B cell (primary cell): Measurements from ENCODE around the gene INSC.

Experiments used
- CTCF ChIP-seq: fragments of 200-600 bp; IDR thresholded peaks from one replicate; pipeline ENCODE4 v1.8.0; 2022; ENCODE audit warnings: antibody characterized with exemption, mild to moderate bottlenecking
- EZH2 ChIP-seq: IDR thresholded peaks from 2 replicates; pipeline ENCODE4 v1.6.1; 2012; ENCODE audit warnings: borderline replicate concordance, low read depth, mild to moderate bottlenecking, moderate library complexity, low read length; ENCODE audit not compliant: insufficient read depth, poor library complexity, severe bottlenecking

DNA sequence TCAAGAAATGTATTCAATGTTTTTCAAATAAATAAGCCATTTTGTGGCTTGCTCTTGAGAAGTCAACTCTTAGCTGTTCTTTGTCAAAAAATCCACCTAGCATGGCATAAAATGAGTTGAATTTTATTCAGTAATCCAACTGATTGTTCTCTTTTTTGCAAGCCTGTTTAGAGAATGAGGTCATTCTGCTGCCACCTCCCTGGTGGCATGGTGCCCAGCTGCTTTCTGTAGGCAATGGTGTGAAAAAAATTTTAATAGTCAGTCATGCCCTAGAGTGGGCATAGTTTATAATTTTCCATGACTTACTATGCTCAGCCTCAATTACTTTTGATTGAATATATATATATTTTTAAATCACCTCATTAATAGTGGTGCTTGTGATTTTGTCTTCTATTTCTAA is 177.2 kb downstream of the INSC start:
- TF ChIP-seq CTCF (no peak), EZH2 (no peak)
